Liver (tissue), 3 donors: Measurements from ENCODE around the gene SPTLC1.

Source experiments
- CTCF ChIP-seq: fragments of 150-350 bp; IDR thresholded peaks from 2 replicates; pipeline ENCODE4 v1.5.1; 2017; ENCODE audit warnings: improper control_type of control experiment, low read depth, low read length; ENCODE audit not compliant: missing input control
- GABPA ChIP-seq, 2 donors: IDR thresholded peaks in 1 of 2; conservative IDR thresholded peaks in 1 of 2; 2 replicates each; pipeline ENCODE4 v1.6.1; 2016; ENCODE audit warnings: antibody characterized with exemption in 2 of 2, mild to moderate bottlenecking in 1 of 2, moderate library complexity in 1 of 2
- JUND ChIP-seq, 2 donors: IDR thresholded peaks; 2 replicates each; pipeline ENCODE4 v1.6.1; 2016; ENCODE audit warnings: antibody characterized with exemption in 2 of 2
- REST ChIP-seq: IDR thresholded peaks from 2 replicates; pipeline ENCODE4 v1.6.1; 2016; ENCODE audit warnings: antibody characterized with exemption, mild to moderate bottlenecking
- RXRA ChIP-seq, 2 donors: IDR thresholded peaks; 2 replicates each; pipeline ENCODE4 v1.6.1; 2017 to 2018; ENCODE audit warnings: antibody characterized with exemption in 2 of 2, mild to moderate bottlenecking in 1 of 2
- TAF1 ChIP-seq: conservative IDR thresholded peaks from 2 replicates; pipeline ENCODE4 v1.6.1; 2016; ENCODE audit warnings: antibody characterized with exemption, mild to moderate bottlenecking
- TF ChIP-seq, protein P1 (sequence below): IDR thresholded peaks from 2 replicates; pipeline ENCODE4 v1.6.1; 2016; ENCODE audit warnings: antibody characterized with exemption
- donor health status: healthy.
- donor health status: healthy.

DNA sequence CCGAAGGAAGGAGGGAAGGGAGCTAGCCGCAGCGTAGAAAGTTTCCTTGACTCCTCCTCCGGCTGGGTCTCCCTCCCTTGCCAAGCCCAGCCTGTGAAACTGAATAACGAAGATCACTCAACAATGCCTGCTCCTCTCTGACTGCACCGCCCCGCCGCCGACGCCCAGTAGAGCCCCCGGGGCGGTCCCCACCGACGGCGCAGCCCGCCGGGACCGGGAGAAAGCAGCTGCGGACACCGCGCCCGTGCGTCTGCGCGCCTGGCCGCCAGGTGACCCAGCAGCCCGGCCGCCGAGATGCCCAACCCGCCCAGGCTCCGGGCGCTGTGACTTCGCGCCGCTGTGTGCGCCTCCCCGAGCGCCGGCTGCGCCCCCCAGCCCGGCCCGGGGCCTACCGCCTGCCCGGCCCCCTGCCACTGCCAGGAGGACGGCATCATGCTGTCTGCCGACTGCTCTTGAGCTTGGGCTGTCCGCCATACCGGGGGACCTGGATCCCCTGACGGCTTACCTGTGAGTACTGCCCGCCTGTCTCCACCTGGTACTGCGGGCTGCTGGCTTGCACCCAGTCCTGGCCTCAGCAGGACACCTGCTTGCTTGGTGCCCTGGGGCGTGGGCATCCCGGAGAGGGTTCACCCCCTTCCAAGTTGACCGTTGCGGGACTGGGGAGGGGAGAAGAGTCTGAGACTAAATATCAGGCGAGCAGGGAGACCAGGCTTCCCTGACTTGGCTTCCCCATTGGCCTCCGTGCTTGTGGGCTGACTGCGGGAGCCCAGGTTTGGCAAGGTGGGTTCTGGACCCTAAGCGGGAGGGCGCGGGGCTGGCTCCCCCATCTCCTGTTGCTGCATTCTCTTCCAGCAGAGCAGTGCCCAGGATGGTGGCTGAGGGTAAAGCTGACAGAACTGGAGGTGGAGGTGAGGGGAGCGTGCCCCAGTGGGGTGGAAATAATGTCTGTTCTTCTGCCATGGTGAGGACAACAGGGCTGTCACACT is 26.2 kb upstream of the SPTLC1 start:
- TF ChIP-seq CTCF (peak; percentile 18), GABPA (IDR thresholded peaks at IDR 0.05 in 1 of 2, conservative IDR thresholded peaks at IDR 0.05 in 1 of 2) (no peak), JUND (IDR thresholded peaks at IDR 0.05) (no peak), RXRA (IDR thresholded peaks at IDR 0.05) (no peak), TAF1 (no peak), REST (no peak)
- TF ChIP-seq, protein P1, sequence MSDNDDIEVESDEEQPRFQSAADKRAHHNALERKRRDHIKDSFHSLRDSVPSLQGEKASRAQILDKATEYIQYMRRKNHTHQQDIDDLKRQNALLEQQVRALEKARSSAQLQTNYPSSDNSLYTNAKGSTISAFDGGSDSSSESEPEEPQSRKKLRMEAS = no peak
